HuH-7.5 (cell line): ENCODE results near the gene LTA4H.

Experiments used
- DNase-seq: peaks from one replicate; pipeline ENCODE4 v3.0.0; 2011; ENCODE audit warnings: low spot score

LTA4H gene

DNA sequence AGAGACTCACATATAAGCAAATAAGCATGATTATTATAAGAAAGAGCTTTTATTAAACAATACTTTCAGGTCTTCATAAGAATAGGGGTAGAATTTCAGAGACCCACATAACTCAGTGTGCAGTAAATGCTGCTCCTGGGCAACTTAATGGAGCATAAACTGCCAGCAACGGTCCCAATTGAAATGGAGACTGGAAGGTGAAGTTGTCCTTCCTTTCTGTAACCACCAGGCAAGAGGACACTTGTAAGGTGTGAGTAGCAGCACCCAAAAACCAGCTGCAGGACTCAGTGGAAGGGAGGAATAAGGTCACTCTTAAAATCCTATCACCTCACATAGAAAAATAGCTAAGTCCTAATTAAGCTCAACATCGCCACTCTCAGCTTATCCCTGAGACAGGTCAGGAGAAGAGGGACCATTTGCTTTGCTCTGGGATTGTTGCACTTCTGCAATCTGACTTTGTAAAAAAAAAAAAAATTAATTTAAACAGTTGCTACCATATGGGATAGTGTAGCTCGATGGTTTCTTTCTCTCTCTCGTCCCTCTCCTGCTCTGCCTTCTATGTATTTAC lies 22.7 kb upstream of the LTA4H start:
- DNase-seq: no peak

- DNase-seq: no peak
Observed at GRCh38 chr12:96056646-96057455, 21.5 kb upstream of the LTA4H start.

DNA sequence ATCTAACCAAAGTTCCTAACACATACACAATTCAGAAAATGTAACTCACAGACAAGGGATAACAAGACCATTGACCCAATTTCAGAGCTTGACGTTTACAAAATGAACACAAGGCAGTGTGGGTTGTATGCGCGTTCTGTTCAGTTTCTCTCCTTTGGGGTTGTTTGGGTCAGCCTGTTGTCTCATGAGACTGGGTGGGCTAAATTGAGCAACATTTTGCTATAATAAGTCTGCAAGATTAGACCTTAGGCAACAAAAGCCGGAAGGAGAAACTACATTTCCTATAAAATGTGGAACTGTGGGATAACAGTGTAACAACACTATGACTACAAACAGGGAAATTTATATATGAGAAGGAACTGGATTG lies 18.8 kb upstream of the LTA4H start:
- DNase-seq: no peak

GRCh38 chr12:96053476-96054243 lies 18.3 kb upstream of the LTA4H start:
- no peak for DNase-seq

DNA sequence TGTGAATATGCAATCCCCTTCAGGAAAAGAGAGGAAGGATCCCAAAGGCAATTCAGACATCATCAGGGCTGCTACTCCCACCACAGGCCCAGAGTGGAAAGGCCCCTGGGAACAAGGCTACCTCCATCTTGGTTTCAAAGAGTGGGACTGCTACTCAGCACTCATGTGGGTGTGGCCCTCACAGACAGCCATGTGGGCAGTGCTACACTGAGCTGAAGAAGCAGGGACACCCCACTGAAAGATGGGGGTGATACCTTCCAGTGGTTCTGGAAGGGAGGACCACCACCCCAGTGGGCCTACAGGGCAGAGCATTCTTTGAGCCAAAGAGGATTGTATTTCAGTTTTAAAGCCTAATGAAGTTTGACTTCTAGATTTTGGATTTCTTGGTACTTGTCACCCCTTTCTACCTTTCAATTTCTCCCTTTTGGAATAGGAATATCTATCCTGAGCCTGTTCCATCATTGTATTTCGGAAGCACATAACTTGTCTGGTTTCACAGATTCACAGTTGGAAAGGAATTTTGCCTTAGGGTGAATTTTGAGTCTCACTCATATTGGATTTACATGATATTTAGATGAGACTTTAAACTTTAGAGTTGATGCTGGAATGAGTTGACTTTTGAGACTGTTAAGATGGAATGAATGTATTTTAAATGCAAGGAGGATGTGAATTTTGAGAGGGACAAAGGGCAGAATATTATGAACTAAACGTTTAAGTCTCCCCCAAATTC lies 16.5 kb upstream of the LTA4H start:
- DNase-seq: no peak

- no peak for DNase-seq
Observed at GRCh38 chr12:96050139-96050538, 14.8 kb upstream of the LTA4H start.

DNA sequence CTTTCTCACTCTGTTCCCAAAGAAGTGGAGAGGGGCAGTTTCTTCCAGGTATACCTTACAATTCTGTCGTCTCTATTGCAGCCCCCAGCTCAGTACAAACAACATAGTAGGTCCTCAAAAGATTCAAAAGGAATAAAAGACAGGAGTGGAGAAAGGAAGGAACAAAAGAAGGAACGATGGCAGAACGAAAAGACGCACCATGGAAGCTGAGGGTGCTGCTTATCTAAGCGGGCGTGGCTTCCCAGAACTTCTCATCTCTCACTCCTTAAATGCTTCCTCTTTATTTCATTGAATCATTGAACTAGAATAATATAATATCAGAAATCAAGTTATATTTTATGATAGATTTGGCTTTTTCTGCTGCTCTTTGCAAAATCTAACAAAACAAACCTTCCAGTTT lies 13.7 kb upstream of the LTA4H start:
- no peak for DNase-seq

DNA sequence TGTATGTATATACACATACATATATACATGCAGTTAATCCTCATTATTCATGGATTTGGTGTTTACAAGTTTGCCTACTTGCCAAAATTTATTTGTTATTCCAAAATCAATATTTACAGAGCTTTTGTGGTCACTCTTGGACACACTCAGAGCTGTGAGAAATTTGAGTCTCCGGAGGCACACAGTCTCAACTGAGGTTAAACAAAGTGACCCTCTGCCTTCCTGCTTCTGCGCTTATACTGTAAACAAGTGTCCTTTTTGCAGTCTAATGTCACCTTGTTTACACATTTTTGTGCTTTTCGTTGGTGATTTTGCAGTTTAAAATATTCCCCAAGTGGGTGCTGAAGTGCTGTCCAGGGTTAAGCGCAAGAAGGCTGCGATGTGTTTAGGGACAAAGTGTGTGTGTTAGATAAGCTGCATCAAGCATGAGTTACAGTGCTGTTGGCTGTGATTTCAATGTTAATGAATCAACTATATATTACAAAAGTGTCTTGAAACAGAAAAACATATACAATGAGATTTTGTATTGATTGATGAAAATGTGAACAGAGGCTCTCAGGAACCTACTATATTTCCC lies 13.1 kb upstream of the LTA4H start:
- peak; percentile 16 for DNase-seq

DNA sequence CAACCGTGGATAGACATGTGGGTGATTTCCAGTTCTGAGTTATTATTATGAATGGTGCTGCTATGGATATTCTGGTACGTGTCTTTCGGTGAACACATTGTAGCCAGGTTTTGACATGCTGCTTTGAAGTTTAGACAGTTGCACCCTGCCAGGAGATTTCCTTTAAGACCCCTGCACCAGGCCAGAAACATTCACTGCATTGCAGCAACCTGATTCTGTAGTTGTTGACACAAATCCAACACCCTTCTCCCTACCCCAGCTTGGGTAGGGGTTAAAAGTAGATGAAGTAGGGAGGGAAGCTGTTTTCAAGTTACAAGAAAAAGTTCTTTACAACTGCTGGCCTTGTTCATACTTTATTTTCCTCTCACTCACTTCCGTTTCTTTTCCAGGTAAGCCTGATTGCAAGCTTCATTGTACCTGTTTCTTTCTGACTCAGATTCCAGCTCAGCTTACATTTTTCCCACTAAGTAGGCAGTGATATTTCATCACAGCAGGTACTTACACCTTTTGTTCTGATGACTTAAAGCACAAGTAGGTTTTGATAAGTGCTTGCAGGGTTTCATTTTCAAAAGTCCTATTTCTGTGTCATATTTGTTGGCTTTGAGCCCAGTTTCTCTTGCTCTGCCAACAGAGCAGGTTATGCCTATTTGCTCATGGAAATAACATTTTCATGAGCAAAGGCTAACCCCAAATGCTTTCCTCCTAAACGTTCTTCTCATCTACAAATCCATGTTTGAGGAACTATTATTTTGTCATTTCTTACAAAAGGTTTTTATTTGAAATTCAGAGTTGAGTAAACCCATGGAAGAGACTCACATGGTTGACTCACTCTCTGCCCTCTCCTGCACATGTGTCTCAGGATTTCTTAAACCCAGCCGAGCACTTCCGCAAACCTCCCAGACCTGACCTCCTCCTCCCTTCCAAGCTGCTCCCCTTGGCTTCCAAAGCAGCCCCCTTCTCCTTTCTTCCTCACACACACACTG lies 12.1 kb upstream of the LTA4H start:
- DNase-seq: no peak

DNA sequence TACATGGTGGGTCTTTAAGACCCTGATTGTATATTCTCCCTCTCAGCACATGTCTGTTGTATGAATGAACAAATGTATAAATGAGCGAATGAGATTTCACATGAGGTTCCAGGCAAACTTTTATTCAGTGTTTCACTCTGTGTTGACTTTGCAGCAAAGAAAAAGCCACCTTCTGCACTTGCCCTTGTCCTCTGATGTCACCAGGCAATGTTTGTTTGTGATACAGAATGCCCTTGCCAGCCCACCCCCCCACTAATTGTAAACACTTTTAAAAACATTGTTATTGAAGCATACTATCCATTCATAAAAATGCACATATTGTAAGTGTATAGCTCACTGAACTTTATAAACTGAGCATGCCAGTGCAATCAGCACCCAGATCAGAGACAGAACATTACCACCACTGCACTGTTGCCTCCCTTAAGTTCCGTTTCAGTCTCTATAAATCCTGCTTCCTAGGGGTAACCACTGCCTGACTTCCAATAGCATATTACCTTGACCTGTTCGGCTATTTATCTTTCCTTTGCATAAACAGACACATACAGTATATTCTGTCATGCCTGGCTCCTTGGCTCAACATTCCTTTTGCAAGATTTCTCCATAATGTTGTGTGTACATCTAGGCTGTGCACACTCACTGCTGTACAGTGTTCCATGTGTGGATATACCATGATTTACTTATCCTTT lies 11.3 kb upstream of the LTA4H start:
- DNase-seq: no peak

DNA sequence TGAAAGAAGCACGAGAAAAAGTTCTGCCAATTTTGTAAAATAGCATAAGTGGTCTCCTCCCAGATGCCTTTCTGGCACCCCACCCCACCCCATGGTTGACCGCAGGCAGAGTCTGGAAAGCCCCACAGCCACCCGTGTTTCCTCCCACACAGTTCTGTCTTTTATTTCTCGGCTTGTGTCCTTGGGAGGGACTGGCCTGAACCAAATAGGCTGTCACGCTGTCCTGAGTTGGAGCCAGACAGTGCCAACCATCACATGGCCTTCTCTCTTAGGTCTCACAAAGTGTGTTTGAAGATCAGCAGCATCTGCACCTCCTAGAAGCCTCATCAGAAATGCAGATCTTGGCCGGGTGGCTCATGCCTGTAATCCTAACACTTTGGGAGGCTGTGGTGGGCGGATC lies 10.2 kb upstream of the LTA4H start:
- no peak for DNase-seq

GRCh38 chr12:96044943-96045290 lies 9.5 kb upstream of the LTA4H start:
- DNase-seq: no peak

DNA sequence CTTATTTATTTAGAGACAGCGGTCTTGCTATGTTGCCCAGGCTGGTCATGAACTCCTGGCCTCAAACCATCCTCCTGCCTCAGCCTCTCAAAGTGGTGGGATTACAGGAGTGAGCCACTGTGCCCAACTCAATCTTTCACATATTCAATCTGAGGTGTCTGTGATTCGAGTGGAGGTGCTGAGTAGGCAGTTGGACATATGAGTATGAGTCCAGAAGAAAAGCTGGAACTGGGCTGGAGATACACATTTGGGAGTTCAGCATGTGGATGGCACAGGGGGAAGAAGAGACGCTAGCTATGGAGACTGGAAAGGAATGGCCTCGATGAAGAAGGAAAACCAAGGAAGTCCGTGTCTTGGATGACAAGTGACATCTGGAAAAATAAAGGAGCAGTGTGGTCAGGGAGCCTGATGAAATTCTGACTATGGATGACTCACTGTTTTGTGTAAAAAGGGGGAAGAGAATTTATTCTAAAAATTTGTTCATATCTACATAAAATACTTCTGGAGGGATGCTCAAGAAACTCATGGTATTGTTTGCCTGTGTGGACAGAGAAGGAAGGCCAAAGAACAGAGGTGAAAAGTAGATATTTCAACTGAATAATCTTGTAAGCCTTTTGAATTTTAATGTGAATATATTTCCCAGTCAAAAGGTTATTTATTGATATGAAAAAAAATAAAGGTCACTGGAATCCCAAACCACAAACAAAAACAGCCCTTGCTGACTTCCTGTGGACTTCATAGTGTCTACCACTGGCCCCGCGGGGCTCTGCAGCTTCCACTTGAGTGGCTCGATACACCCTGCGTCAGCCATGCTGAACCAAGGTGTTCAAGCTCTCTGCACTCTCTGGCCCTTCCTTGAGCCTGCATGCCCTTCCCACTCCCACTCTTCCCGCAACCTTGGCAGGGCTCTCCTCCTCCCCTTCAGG lies 8.9 kb upstream of the LTA4H start:
- DNase-seq: no peak

- no peak for DNase-seq
Observed at GRCh38 chr12:96041181-96041580, 5.8 kb upstream of the LTA4H start.

DNA sequence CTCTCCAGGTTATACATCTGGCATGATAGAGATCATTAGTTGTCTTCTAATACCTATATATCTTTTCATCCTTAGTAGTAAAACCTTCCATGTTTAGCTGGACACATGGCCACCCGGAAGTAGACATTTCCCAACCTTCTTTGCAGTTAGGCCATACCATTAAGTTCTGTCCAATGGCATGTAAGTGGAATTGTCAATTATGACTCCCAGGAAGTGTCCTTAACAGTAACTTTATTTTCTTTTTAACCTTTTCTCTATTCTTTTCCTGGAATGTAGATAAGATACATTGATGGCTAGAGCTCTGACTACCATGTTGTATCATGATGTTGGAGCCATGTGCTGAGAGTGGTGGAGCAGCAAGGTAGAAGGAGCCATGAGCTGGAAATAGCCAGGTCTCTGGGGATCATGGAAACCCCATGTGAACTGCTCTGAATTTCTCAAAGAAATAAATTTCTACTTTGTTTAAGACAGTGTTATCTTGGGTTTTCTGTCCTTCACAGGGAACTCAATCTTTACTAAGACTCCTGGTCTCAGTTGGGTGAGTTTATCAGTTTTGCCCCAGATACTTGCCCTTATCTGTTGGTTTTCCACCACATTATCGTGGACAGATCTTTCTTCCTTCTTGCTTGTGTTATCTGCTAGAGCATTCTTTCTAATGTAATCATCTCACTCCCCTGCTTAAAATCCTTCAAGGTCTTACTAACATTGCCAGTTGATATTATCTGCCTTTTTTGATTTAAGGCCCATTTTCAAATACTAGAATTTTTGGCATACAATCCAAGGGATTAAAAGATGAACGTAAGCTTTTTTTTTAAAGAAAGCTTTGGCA lies 5.1 kb upstream of the LTA4H start:
- no peak for DNase-seq

DNA sequence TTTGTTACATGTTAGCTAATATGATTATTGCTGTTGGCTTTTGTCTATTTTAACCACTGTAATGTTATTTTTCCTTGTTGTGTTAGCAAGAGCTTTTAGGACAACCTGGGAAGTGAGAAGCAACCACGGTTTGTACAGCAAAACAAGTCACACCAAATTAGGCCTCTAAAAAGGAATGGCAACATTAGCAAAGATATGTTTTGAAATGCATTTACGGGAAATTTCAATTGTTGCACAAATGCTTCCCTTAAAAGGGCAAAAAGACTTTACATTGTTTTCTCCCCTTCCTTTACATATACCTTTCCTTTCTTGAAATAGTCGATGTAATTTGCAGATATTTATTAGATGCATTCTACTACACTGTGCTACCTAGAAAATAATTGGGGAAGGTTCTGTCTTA lies 4.1 kb upstream of the LTA4H start:
- DNase-seq: no peak

GRCh38 chr12:96036765-96037455 lies 1.5 kb upstream of the LTA4H start:
- no peak for DNase-seq
